Astrocyte (in vitro differentiated cells and primary cell): ENCODE data around the gene SCN1B. TPM values are rescaled to one million over a fixed set of nuclear protein-coding genes. Genes with fewer than 3 reads are reported as not detected.

Experiments used
- DNase-seq: peaks from one replicate; pipeline ENCODE4 v3.0.0-alpha.2; 2010; ENCODE audit warnings: low read depth
- FAIRE-seq: peaks from 2 replicates; lab custom pipeline; 2011; peaks lifted over from hg19 to GRCh38; lab: Jason Lieb, UNC
- H2AFZ ChIP-seq: 2 replicates; pipeline ENCODE4 v1.6.0; 2012; ENCODE audit warnings: low read depth, low read length, inconsistent platforms
- H3K27ac ChIP-seq: 2 replicates; pipeline ENCODE4 v1.5.1; 2011; ENCODE audit warnings: low read depth, low read length, inconsistent platforms
- H3K27me3 ChIP-seq: 2 replicates; pipeline ENCODE4 v1.6.0; 2011; ENCODE audit warnings: low read length, inconsistent platforms; ENCODE audit not compliant: insufficient read depth
- H3K36me3 ChIP-seq: 2 replicates; pipeline ENCODE4 v1.5.1; 2011; ENCODE audit warnings: low read length, inconsistent platforms; ENCODE audit not compliant: insufficient read depth
- H3K4me1 ChIP-seq: 2 replicates; pipeline ENCODE4 v1.5.1; 2011; ENCODE audit warnings: low read length, inconsistent platforms; ENCODE audit not compliant: insufficient read depth
- H3K4me2 ChIP-seq: 2 replicates; pipeline ENCODE4 v1.6.0; 2012; ENCODE audit warnings: low read length, inconsistent platforms
- H3K4me3 ChIP-seq: 2 replicates; pipeline ENCODE4 v1.5.1; 2011; ENCODE audit warnings: low read depth, mild to moderate bottlenecking, low read length, inconsistent platforms; ENCODE audit not compliant: insufficient read depth
- H3K79me2 ChIP-seq: 2 replicates; pipeline ENCODE4 v1.6.0; 2012; ENCODE audit warnings: mild to moderate bottlenecking, low read length, inconsistent platforms; ENCODE audit not compliant: insufficient read depth
- H3K9ac ChIP-seq: 2 replicates; pipeline ENCODE4 v1.6.0; 2012; ENCODE audit warnings: mild to moderate bottlenecking, low read length, inconsistent platforms
- H3K9me3 ChIP-seq: 2 replicates; pipeline ENCODE4 v1.5.1; 2012; ENCODE audit warnings: low read depth, mild to moderate bottlenecking, low read length, inconsistent platforms; ENCODE audit not compliant: insufficient read depth
- H4K20me1 ChIP-seq: 2 replicates; pipeline ENCODE4 v1.6.0; 2012; ENCODE audit warnings: low read length, inconsistent platforms; ENCODE audit not compliant: insufficient read depth
- H3K27ac Mint-ChIP-seq: one replicate; pipeline ENCODE4 v1.8.0; 2021; ENCODE audit warnings: mild to moderate bottlenecking, mixed read lengths; ENCODE audit not compliant: unreplicated experiment
- H3K27me3 Mint-ChIP-seq: one replicate; pipeline ENCODE4 v1.8.0; 2021; ENCODE audit warnings: low read depth, mixed read lengths; ENCODE audit not compliant: unreplicated experiment
- H3K36me3 Mint-ChIP-seq: one replicate; pipeline ENCODE4 v1.8.0; 2021; ENCODE audit warnings: low read depth, mixed read lengths; ENCODE audit not compliant: unreplicated experiment
- H3K4me1 Mint-ChIP-seq: one replicate; pipeline ENCODE4 v1.8.0; 2021; ENCODE audit warnings: low read depth, mixed read lengths; ENCODE audit not compliant: unreplicated experiment
- H3K4me3 Mint-ChIP-seq: one replicate; pipeline ENCODE4 v1.8.0; 2021; ENCODE audit warnings: mild to moderate bottlenecking, moderate library complexity, mixed read lengths; ENCODE audit not compliant: unreplicated experiment
- H3K9me3 Mint-ChIP-seq: one replicate; pipeline ENCODE4 v1.8.0; 2021; ENCODE audit warnings: mild to moderate bottlenecking, mixed read lengths; ENCODE audit not compliant: unreplicated experiment
- CTCF ChIP-seq: IDR thresholded peaks from 2 replicates; pipeline ENCODE4 v1.5.1; 2011; ENCODE audit warnings: low read depth, mild to moderate bottlenecking, inconsistent platforms, low read length, moderate library complexity; ENCODE audit not compliant: insufficient read depth
- EZH2 ChIP-seq: IDR thresholded peaks from 2 replicates; pipeline ENCODE4 v1.6.1; 2012; ENCODE audit warnings: mild to moderate bottlenecking, low read length, inconsistent platforms; ENCODE audit not compliant: insufficient read depth
- total RNA-seq: library from RNA; stranded (reverse); gene quantifications from 2 replicates; pipeline ENCODE4 v1.2.1, GENCODE V29; 2021

Gene SCN1B
- total RNA-seq, 1 donor from 2014 or later = 3.0 TPM

GRCh38 chr19:35042056-35042730 is 11.9 kb downstream of the SCN1B start:
- H3K79me2 ChIP-seq = no peaks in the 10 kb centered on the region
- H4K20me1 ChIP-seq = no peaks in the 10 kb centered on the region
- H3K9me3 Mint-ChIP-seq = no peaks in the 10 kb centered on the region
- H3K4me2 ChIP-seq = no peak overlapping the region
- H3K4me1 ChIP-seq = peaks cover 3% of the 10 kb centered on the region
- peaks cover 34% of the 10 kb centered on the region for H3K27me3 Mint-ChIP-seq
- no peak overlapping the region for H2AFZ ChIP-seq
- no peak overlapping the region for H3K4me3 ChIP-seq
- H3K4me1 Mint-ChIP-seq = no peaks in the 10 kb centered on the region
- no peaks in the 10 kb centered on the region for H3K36me3 ChIP-seq
- DNase-seq (no peak), FAIRE-seq (no peak)
- no peaks in the 10 kb centered on the region for H3K9me3 ChIP-seq
- H3K9ac ChIP-seq = no peak overlapping the region
- no peak overlapping the region for H3K4me3 Mint-ChIP-seq
- TF ChIP-seq CTCF (no peak), EZH2 (no peak)
- H3K36me3 Mint-ChIP-seq = peaks cover 3% of the 10 kb centered on the region
- peaks cover 2% of the 10 kb centered on the region for H3K27me3 ChIP-seq
- no peak overlapping the region for H3K27ac ChIP-seq
- H3K27ac Mint-ChIP-seq = no peak overlapping the region

- Histone ChIP-seq H3K4me1 (peaks cover 3% of the 10 kb centered on the region), H2AFZ (no peak overlapping the region), H4K20me1 (no peaks in the 10 kb centered on the region), H3K9ac (no peak overlapping the region), H3K4me3 (no peak overlapping the region), H3K36me3 (no peaks in the 10 kb centered on the region), H3K4me2 (no peak overlapping the region), H3K27me3 (peaks cover 2% of the 10 kb centered on the region), H3K79me2 (no peaks in the 10 kb centered on the region), H3K9me3 (no peaks in the 10 kb centered on the region), H3K27ac (no peak overlapping the region)
- Mint-ChIP-seq H3K27ac (no peak overlapping the region), H3K36me3 (peaks cover 2% of the 10 kb centered on the region), H3K4me3 (no peak overlapping the region), H3K27me3 (peaks cover 35% of the 10 kb centered on the region), H3K4me1 (no peaks in the 10 kb centered on the region), H3K9me3 (no peaks in the 10 kb centered on the region)
- FAIRE-seq (no peak), DNase-seq (no peak)
- TF ChIP-seq CTCF = no peak
- no peak for TF ChIP-seq EZH2
These were observed 12.8 kb downstream of the SCN1B start for GRCh38 chr19:35042954-35043604.

GRCh38 chr19:35043906-35044305 is 13.6 kb downstream of the SCN1B start:
- Mint-ChIP-seq H3K36me3 (peaks cover 2% of the 10 kb centered on the region), H3K27ac (no peak overlapping the region), H3K4me1 (no peaks in the 10 kb centered on the region), H3K9me3 (no peaks in the 10 kb centered on the region), H3K27me3 (peaks cover 36% of the 10 kb centered on the region), H3K4me3 (no peak overlapping the region)
- H3K27ac ChIP-seq = no peak overlapping the region
- H3K36me3 ChIP-seq = no peaks in the 10 kb centered on the region
- no peak overlapping the region for H3K4me2 ChIP-seq
- no peak overlapping the region for H2AFZ ChIP-seq
- peaks cover 2% of the 10 kb centered on the region for H3K27me3 ChIP-seq
- H3K4me1 ChIP-seq = peaks cover 3% of the 10 kb centered on the region
- no peak overlapping the region for H3K9ac ChIP-seq
- DNase-seq (no peak), FAIRE-seq (no peak)
- no peaks in the 10 kb centered on the region for H3K9me3 ChIP-seq
- no peak for TF ChIP-seq EZH2
- TF ChIP-seq CTCF = no peak
- no peaks in the 10 kb centered on the region for H3K79me2 ChIP-seq
- no peaks in the 10 kb centered on the region for H4K20me1 ChIP-seq
- H3K4me3 ChIP-seq = no peak overlapping the region
